ENCODE data around the gene RYR1.

GRCh38 chr19:38583985-38584305 is 150.5 kb downstream of the RYR1 start:
- TF ChIP-seq POLR2AphosphoS5 (IDR thresholded peaks at IDR 0.05; ENCODE audit: low read depth, low read length), result no peak
- no peak for TF ChIP-seq RCOR1 (IDR thresholded peaks at IDR 0.05; ENCODE audit: low read length)
- TF ChIP-seq CTCF (IDR thresholded peaks at IDR 0.05), result no peak
- TF ChIP-seq REST (IDR thresholded peaks at IDR 0.05; ENCODE audit: low read depth, low read length), result no peak
- TF ChIP-seq RFX5 (IDR thresholded peaks at IDR 0.05; ENCODE audit: low read length), result no peak
- no peak for TF ChIP-seq IRF3 (IDR thresholded peaks at IDR 0.05; ENCODE audit: low read depth, low read length)
- TF ChIP-seq MXI1 (IDR thresholded peaks at IDR 0.05; ENCODE audit: low read depth, low read length), result no peak
- TF ChIP-seq EZH2phosphoT487 (IDR thresholded peaks at IDR 0.05; ENCODE audit: borderline replicate concordance, low read depth), result no peak

Measured in SK-N-SH (cell line).